HG03175 (cell line): Measurements from ENCODE around the gene HOXC12.

ENCODE experiments used
- ATAC-seq: cut with Tn5 transposase; IDR thresholded peaks from one replicate; pipeline ENCODE4 v1.9.1; 2021; ENCODE audit warnings: mild to moderate bottlenecking, moderate library complexity; ENCODE audit not compliant: unreplicated experiment

The HOXC12 gene

GRCh38 chr12:53940443-53941014, 14.2 kb upstream of the HOXC12 start:
- no peak for ATAC-seq

- no peak for ATAC-seq
These were observed 13.5 kb upstream of the HOXC12 start for GRCh38 chr12:53941187-53941586.

GRCh38 chr12:53941750-53942149, 13.0 kb upstream of the HOXC12 start:
- no peak for ATAC-seq

- ATAC-seq = no peak
These were observed 12.2 kb upstream of the HOXC12 start for GRCh38 chr12:53942467-53942997.

GRCh38 chr12:53944209-53944608, 10.5 kb upstream of the HOXC12 start:
- no peak for ATAC-seq

- no peak for ATAC-seq
These were observed 9.5 kb upstream of the HOXC12 start for GRCh38 chr12:53944907-53945847.

GRCh38 chr12:53947743-53948142, 7.0 kb upstream of the HOXC12 start:
- ATAC-seq = no peak

GRCh38 chr12:53948650-53949593, 5.8 kb upstream of the HOXC12 start:
- ATAC-seq = no peak

- no peak for ATAC-seq
These were observed 4.9 kb upstream of the HOXC12 start for GRCh38 chr12:53949631-53950436.

GRCh38 chr12:53950437-53950773, 4.3 kb upstream of the HOXC12 start:
- no peak for ATAC-seq

GRCh38 chr12:53950789-53951576, 3.7 kb upstream of the HOXC12 start:
- ATAC-seq = no peak

GRCh38 chr12:53951577-53952334, 2.9 kb upstream of the HOXC12 start:
- ATAC-seq = no peak

GRCh38 chr12:53952335-53952694, 2.4 kb upstream of the HOXC12 start:
- ATAC-seq = no peak

GRCh38 chr12:53952871-53953734, 1.6 kb upstream of the HOXC12 start:
- ATAC-seq = no peak

GRCh38 chr12:53953831-53954693, 641 bp upstream of the HOXC12 start:
- no peak for ATAC-seq

- no peak for ATAC-seq
These were observed 503 bp downstream of the HOXC12 start for GRCh38 chr12:53955036-53955775.
